PC-3 (cell line): Measurements from ENCODE around the gene CMTM4. TPM values are rescaled to one million over a fixed set of nuclear protein-coding genes. Genes with fewer than 3 reads are reported as not detected.

Experiments used
- ATAC-seq: fragments of 200-7000 bp; cut with Tn5 transposase; 2 replicates; pipeline ENCODE4 v1.9.1; 2020; ENCODE audit warnings: mild to moderate bottlenecking, moderate library complexity
- BruUV-seq: library from RNA; stranded (reverse); fragments of 400-500 nt; replicated peaks from 2 replicates; lab custom pipeline; 2021; lab: Mats Ljungman, UMichigan
- CTCF ChIA-PET: fragments of 300-600 bp; sonication (Branson Sonifier 250); formaldehyde crosslinking; loops from one replicate; lab custom pipeline; 2022; ENCODE audit warnings: antibody characterized with exemption; lab: Charles Lee
- POLR2A ChIA-PET: fragments of 300-600 bp; sonication (Branson Sonifier 250); formaldehyde crosslinking; loops from one replicate; lab custom pipeline; 2022; ENCODE audit warnings: antibody characterized with exemption; ENCODE audit not compliant: unreplicated experiment; lab: Charles Lee
- DNase-seq: peaks from one replicate; pipeline ENCODE4 v3.0.0-alpha.2; 2015
- H2AFZ ChIP-seq: fragments of 300-600 bp; sonication (generic); 2 replicates; pipeline ENCODE4 v1.6.0; 2016; ENCODE audit warnings: antibody characterized with exemption, low read length
- H3F3A ChIP-seq: fragments of 300-600 bp; sonication (generic); one replicate; pipeline ENCODE4 v1.6.0; 2017; ENCODE audit warnings: antibody characterized with exemption, low read length, control low read depth, mild to moderate bottlenecking; ENCODE audit not compliant: unreplicated experiment
- H3K27ac ChIP-seq: fragments of 300-600 bp; sonication (generic); 2 replicates; pipeline ENCODE4 v1.5.1; 2016; ENCODE audit warnings: mild to moderate bottlenecking, low read length
- H3K27me3 ChIP-seq: fragments of 300-600 bp; sonication (generic); 2 replicates; pipeline ENCODE4 v1.6.1; 2016; ENCODE audit warnings: low read length, mixed read lengths
- H3K36me3 ChIP-seq: fragments of 300-600 bp; sonication (generic); 2 replicates; pipeline ENCODE4 v1.6.1; 2016; ENCODE audit warnings: low read depth, mixed run types, low read length, mixed read lengths
- H3K4me1 ChIP-seq: fragments of 300-600 bp; sonication (generic); 2 replicates; pipeline ENCODE4 v1.5.1; 2016; ENCODE audit warnings: low read length; ENCODE audit not compliant: insufficient read depth
- H3K4me2 ChIP-seq: fragments of 300-600 bp; sonication (generic); 2 replicates; pipeline ENCODE4 v1.6.0; 2016; ENCODE audit warnings: low read length
- H3K4me3 ChIP-seq: fragments of 300-600 bp; sonication (generic); 2 replicates; pipeline ENCODE4 v1.5.1; 2016; ENCODE audit warnings: mild to moderate bottlenecking, low read length, mixed read lengths
- H3K79me2 ChIP-seq: fragments of 300-600 bp; sonication (generic); 2 replicates; pipeline ENCODE4 v1.6.1; 2017; ENCODE audit warnings: low read length, mixed read lengths
- H3K9ac ChIP-seq: fragments of 300-600 bp; sonication (generic); 2 replicates; pipeline ENCODE4 v1.6.0; 2016; ENCODE audit warnings: mild to moderate bottlenecking, low read length
- H3K9me2 ChIP-seq: fragments of 300-600 bp; sonication (generic); replicated peaks from 2 replicates; pipeline ENCODE4 v1.6.1; 2016; ENCODE audit warnings: mixed run types, low read length, mixed read lengths
- H3K9me3 ChIP-seq: fragments of 300-600 bp; sonication (generic); 2 replicates; pipeline ENCODE4 v1.6.1; 2016; ENCODE audit warnings: low read length, mixed read lengths
- H4K20me1 ChIP-seq: fragments of 300-600 bp; sonication (generic); 2 replicates; pipeline ENCODE4 v1.6.1; 2016; ENCODE audit warnings: low read length, mixed read lengths
- CTCF ChIP-seq: fragments of 300-600 bp; sonication (generic); conservative IDR thresholded peaks from 2 replicates; pipeline ENCODE4 v1.5.1; 2017; ENCODE audit warnings: antibody characterized with exemption, low read depth, mild to moderate bottlenecking, low read length
- EZH2 ChIP-seq: fragments of 300-600 bp; sonication (generic); IDR thresholded peaks from one replicate; pipeline ENCODE4 v1.6.1; 2017; ENCODE audit warnings: antibody characterized with exemption, mild to moderate bottlenecking, low read length; ENCODE audit not compliant: unreplicated experiment
- EZH2phosphoT487 ChIP-seq: fragments of 300-600 bp; sonication (generic); IDR thresholded peaks from 2 replicates; pipeline ENCODE4 v1.6.1; 2018; ENCODE audit warnings: mild to moderate bottlenecking, antibody characterized with exemption, low read length, borderline replicate concordance
- intact Hi-C: fragments of 100-400 bp; cut with micrococcal nuclease; formaldehyde crosslinking; loops from 2 replicates; pipeline ENCODE4 v1.9.0; 2023
- total RNA-seq: library from RNA; depleted of rRNA; stranded (reverse); fragments of >200 nt; gene quantifications from 2 replicates; pipeline ENCODE4 v1.2.3, GENCODE V29; 2014

The CMTM4 gene
- total RNA-seq, 1 experiment from 2014 or later = 16.9 TPM

GRCh38 chr16:66701516-66701915 is 5.0 kb upstream of the CMTM4 start:
- Histone ChIP-seq H3K4me3 (no peak overlapping the region), H3K27ac (no peak overlapping the region), H3K4me2 (no peak overlapping the region), H3K9me3 (no peaks in the 10 kb centered on the region), H3K9ac (no peak overlapping the region), H3F3A (no peaks in the 10 kb centered on the region), H4K20me1 (no peaks in the 10 kb centered on the region), H2AFZ (no peak overlapping the region), H3K27me3 (no peaks in the 10 kb centered on the region), H3K4me1 (no peaks in the 10 kb centered on the region), H3K36me3 (no peaks in the 10 kb centered on the region), H3K79me2 (no peaks in the 10 kb centered on the region), H3K9me2 (no peaks in the 10 kb centered on the region)
- ChIA-PET POLR2A (no interaction called here), CTCF (no interaction called here)
- TF ChIP-seq EZH2 = no peak
- TF ChIP-seq EZH2phosphoT487 = no peak
- no peak for TF ChIP-seq CTCF
- ATAC-seq = no peak
- intact Hi-C loops = no loop called here
- no peak for DNase-seq
- no TSS peak for BruUV-seq

- Histone ChIP-seq H3K9ac (no peak overlapping the region), H4K20me1 (no peaks in the 10 kb centered on the region), H3K4me1 (no peaks in the 10 kb centered on the region), H3F3A (no peaks in the 10 kb centered on the region), H3K36me3 (no peaks in the 10 kb centered on the region), H3K4me2 (no peak overlapping the region), H3K9me3 (no peaks in the 10 kb centered on the region), H3K4me3 (no peak overlapping the region), H3K27ac (no peak overlapping the region), H2AFZ (no peak overlapping the region), H3K9me2 (no peaks in the 10 kb centered on the region), H3K27me3 (no peaks in the 10 kb centered on the region), H3K79me2 (peaks cover under 1% of the 10 kb centered on the region)
- DNase-seq (no peak), ATAC-seq (no peak)
- CTCF ChIA-PET = no interaction called here
- intact Hi-C loops = no loop called here
- no TSS peak for BruUV-seq
- TF ChIP-seq EZH2 (no peak), CTCF (no peak), EZH2phosphoT487 (no peak)
- POLR2A ChIA-PET = no interaction called here
These were observed 4.5 kb upstream of the CMTM4 start for GRCh38 chr16:66701026-66701425.

- Histone ChIP-seq H3F3A (no peaks in the 10 kb centered on the region), H3K9ac (no peak overlapping the region), H3K9me2 (no peaks in the 10 kb centered on the region), H3K9me3 (no peaks in the 10 kb centered on the region), H3K4me2 (no peak overlapping the region), H2AFZ (no peak overlapping the region), H3K79me2 (peaks cover 12% of the 10 kb centered on the region), H3K27ac (no peak overlapping the region), H3K4me1 (peaks cover 7% of the 10 kb centered on the region; the same call in 1 of the 2 replicates), H3K27me3 (no peaks in the 10 kb centered on the region), H3K4me3 (no peak overlapping the region), H3K36me3 (no peaks in the 10 kb centered on the region), H4K20me1 (0 out of 2 replicates have a peak, but pooled peaks cover 4% of the 10 kb centered on the region)
- intact Hi-C loops = loop anchor here (5.0 to 10.0 kb wide), 2 partner anchors 38 to 95 kb away; partner anchors contain the start of gene CMTM3
- ATAC-seq (no peak), DNase-seq (no peak)
- no TSS peak for BruUV-seq
- TF ChIP-seq EZH2phosphoT487 (no peak), EZH2 (no peak), CTCF (no peak)
- ChIA-PET POLR2A (no interaction called here), CTCF (no interaction called here)
These were observed 3.4 kb upstream of the CMTM4 start for GRCh38 chr16:66699898-66700297.
